GM21423 (cell line): Measurements from ENCODE around the gene OR6K6.

Experiments used
- ATAC-seq: cut with Tn5 transposase; IDR thresholded peaks from one replicate; pipeline ENCODE4 v1.9.1; 2021; ENCODE audit warnings: mild to moderate bottlenecking, moderate library complexity; ENCODE audit not compliant: unreplicated experiment

The OR6K6 gene

DNA sequence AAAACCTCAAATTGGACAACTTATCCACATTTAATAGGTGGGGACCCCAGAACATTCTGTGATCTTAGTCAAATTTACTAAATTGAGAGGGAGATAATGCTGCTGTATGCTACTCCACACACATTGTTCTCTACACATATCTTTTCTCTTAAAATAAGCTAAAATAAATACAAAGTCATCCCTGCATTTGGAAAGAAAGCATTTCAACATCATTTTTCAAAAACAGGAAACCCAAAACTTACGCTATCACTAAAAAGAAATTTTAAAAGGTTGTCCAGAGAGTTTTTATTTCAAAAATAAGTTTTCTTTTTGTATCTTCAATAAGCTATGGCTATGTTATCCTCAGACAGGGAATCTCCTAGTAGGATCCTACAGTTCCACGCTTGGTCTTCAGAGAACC lies 46.0 kb downstream of the OR6K6 start:
- no peak for ATAC-seq

DNA sequence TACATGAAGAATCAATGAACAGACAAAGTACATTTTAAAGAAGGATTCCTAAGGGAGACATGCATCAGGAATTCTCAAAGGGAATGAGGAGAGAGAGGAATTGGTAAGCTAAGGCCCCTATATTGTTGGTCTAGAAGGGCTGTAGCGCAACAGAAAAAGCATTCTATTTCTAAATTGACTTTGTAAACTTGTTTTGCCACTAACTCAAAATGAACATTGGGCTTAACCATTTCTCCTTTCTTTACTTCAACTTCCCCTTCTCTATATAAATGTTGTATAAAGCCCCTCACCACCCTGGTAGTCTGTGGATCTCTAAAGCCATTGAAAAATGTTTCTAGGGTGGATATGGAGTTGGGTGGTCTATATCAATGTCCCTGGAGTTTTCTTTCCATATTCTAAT lies 46.9 kb downstream of the OR6K6 start:
- ATAC-seq: no peak

- ATAC-seq: no peak
These were observed 49.2 kb downstream of the OR6K6 start for GRCh38 chr1:158803678-158804077.
